ENCODE results near the gene RAD54L.

- TF ChIP-seq, protein P1, sequence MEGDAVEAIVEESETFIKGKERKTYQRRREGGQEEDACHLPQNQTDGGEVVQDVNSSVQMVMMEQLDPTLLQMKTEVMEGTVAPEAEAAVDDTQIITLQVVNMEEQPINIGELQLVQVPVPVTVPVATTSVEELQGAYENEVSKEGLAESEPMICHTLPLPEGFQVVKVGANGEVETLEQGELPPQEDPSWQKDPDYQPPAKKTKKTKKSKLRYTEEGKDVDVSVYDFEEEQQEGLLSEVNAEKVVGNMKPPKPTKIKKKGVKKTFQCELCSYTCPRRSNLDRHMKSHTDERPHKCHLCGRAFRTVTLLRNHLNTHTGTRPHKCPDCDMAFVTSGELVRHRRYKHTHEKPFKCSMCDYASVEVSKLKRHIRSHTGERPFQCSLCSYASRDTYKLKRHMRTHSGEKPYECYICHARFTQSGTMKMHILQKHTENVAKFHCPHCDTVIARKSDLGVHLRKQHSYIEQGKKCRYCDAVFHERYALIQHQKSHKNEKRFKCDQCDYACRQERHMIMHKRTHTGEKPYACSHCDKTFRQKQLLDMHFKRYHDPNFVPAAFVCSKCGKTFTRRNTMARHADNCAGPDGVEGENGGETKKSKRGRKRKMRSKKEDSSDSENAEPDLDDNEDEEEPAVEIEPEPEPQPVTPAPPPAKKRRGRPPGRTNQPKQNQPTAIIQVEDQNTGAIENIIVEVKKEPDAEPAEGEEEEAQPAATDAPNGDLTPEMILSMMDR (conservative IDR thresholded peaks at IDR 0.05; ENCODE audit: low read depth, low read length), result no peak
- TF ChIP-seq EZH2 (IDR thresholded peaks at IDR 0.05; ENCODE audit: borderline replicate concordance, low read depth, low read length, poor library complexity, severe bottlenecking), result no peak
Observed at GRCh38 chr1:46284058-46284457, 36.5 kb downstream of the RAD54L start.

Measured in A673 (cell line).